ENCODE data around the gene DICER1.
"Not testable (repeated sequence)": the region's sequence is repeated elsewhere in the genome, so short reads cannot be mapped to it uniquely, and the experiment has no call there.

Gene DICER1

DNA sequence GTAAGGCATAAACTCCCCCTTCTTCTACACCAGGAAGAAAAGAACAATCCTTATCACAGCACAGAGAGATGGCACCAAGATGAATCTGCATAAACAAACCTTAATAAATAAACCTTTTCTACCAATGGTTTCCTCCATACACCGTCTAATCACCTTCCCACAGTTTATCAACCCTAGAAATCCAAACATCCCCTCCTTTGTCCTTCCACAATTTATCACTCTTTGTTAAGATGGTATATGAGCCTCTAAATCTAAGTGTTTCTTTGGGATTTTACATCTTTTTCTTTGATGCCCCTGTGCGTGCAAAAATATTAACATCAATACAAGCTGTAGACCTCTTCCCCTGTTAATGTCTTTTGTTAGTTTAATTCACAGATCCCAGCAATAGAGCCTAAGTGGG lies 12.5 kb downstream of the DICER1 start:
- Mint-ChIP-seq H3K27ac (no peak overlapping the region), H3K4me1 (peaks cover 84% of the 10 kb centered on the region), H3K36me3 (peaks cover 20% of the 10 kb centered on the region), H3K27me3 (no peaks in the 10 kb centered on the region), H3K4me3 (peak overlapping the region; percentile 8), H3K9me3 (peaks cover 7% of the 10 kb centered on the region)

DNA sequence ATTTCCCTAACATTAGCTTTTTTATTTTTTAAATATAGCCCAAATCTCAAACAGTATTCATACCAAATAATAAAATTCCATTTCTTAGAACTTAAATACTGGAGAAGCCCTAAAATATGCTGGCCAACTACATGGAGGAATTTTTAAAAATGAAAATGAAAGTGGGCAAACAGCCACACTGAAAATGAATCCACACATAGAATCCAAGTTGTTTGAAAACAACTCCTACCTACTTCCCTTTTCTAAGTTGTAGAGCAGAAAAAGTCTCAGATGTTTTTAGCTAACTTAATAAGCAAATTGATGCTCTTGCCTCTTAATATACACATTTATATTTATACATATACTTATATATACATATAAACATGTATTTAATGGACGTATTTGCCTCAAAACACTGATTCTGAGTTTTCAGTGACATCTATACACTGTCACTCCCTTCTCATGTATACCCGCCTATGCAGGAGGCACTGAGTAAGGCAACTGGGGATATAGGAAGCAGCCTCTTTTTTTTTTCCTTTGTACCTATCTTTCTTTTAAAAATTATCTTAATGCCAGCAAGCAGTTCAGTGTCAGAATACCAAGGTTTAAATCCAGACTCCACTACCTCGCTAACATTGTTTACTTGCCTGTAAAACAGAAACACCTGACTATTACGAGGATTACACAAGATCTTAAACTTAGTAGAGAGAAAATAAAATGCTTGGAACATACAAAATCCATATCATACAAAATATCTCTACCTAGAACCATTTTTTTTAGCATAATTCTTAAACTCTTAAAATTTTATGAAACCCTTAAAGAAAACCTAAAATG lies 13.3 kb downstream of the DICER1 start:
- Mint-ChIP-seq H3K36me3 (peaks cover 20% of the 10 kb centered on the region), H3K27ac (no peak overlapping the region), H3K4me1 (peaks cover 84% of the 10 kb centered on the region), H3K27me3 (no peaks in the 10 kb centered on the region), H3K4me3 (no peak overlapping the region), H3K9me3 (peaks cover 7% of the 10 kb centered on the region)

DNA sequence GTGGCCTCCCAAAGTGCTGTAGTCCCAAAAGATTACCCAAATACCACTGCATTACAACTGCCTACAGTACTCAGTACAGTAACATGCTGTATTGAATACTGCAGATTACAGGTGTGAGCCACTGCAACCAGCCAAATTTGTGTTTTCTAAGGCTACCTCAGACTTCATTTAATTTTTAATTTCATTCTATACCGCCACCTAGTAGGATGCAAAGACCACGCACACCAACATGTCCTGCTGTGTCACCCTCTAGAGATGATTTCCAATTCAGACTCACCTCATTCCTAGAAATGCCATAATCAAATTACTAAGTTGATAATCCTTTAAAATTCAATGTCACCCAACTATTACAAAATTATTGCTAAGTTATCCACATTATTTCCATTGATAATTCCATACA lies 15.1 kb downstream of the DICER1 start:
- Mint-ChIP-seq H3K4me1 (peaks cover 83% of the 10 kb centered on the region), H3K9me3 (peaks cover 7% of the 10 kb centered on the region), H3K27ac (no peak overlapping the region), H3K36me3 (peaks cover 16% of the 10 kb centered on the region), H3K27me3 (no peaks in the 10 kb centered on the region), H3K4me3 (no peak overlapping the region)

DNA sequence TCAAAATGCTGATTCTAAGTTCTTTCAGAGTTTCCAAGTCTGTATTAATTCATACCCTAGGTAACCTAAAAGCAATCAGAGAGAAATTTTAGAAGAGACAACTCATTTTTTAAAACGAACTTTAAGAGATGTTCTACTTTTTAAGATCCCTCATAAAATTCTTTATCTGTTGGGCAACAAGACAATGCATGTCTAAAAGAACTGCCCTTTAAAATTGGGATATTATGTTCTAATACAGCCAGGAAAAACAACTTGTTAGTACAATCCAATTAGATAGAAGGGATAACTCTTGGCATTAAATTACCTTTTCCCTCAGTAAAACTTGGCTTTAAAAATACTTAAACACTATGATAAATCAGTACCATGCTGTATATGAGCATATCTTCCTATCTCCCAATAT lies 15.6 kb downstream of the DICER1 start:
- Mint-ChIP-seq H3K27ac (no peak overlapping the region), H3K4me3 (no peak overlapping the region), H3K4me1 (peaks cover 84% of the 10 kb centered on the region), H3K27me3 (no peaks in the 10 kb centered on the region), H3K9me3 (peaks cover 7% of the 10 kb centered on the region), H3K36me3 (peaks cover 15% of the 10 kb centered on the region)

DNA sequence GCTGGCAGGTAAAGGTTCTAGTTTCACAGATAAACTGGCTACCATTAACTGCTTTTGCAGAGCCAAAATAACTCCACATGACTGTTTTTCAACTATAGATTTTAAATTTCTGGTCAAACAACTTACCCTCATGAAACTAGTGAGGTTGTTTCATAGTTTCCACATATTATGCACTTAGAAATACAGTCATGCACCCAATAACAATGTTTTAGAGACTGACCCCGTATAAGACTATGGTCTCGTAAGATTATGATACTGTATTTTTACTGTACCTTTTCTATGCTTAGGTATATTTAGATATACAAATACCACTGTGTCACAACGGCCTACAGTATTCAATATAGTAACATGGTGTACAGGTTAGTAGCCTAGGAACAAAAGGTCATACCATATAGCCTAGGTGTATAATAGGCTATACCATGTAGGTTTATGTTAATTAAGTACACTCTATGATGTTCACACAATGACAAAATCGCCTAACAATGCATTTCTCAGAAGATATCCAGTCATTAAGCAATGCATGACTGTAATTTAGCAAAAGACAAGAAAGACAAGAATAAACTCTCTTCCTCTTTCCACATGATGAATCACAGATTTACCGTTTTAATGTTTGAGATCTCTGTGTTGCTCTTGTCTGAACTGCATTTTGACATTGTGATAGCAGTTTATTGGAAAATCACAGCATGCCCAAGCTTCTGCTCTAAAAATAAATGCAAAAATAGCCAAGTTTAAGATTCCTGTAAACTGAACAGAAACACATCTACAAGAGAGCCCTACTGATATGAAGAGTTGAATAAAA lies 17.1 kb downstream of the DICER1 start:
- H3K27ac Mint-ChIP-seq, result peak overlapping the region; percentile 41

DNA sequence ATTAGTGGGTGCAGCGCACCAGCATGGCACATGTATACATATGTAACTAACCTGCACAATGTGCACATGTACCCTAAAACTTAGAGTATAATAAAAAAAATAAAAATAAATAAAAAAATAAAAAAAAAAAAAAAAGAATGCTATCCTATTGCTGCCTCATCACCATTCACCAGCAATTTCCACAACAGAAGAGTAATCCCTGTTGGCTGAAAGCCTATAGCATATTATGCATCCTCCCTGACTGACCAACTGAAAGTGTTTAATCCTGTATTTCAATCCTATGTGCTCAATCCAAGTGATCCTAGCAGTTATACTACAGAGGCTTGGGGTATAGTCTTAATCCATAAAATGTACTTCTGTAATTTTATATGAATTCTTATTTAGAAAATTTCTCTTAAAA lies 18.5 kb downstream of the DICER1 start:
- Mint-ChIP-seq H3K4me3 (no peak overlapping the region), H3K27me3 (no peaks in the 10 kb centered on the region), H3K9me3 (no peaks in the 10 kb centered on the region), H3K27ac (peak overlapping the region; percentile 53), H3K36me3 (peaks cover 4% of the 10 kb centered on the region), H3K4me1 (peaks cover 81% of the 10 kb centered on the region)

More for the DNA sequence above, 17.1 kb downstream of the DICER1 start:
- H3K4me1 Mint-ChIP-seq, result peaks cover 84% of the 10 kb centered on the region
- H3K4me3 Mint-ChIP-seq, result no peak overlapping the region
- peaks cover 6% of the 10 kb centered on the region for H3K36me3 Mint-ChIP-seq
- no peaks in the 10 kb centered on the region for H3K27me3 Mint-ChIP-seq
- H3K9me3 Mint-ChIP-seq, result peaks cover 6% of the 10 kb centered on the region

DNA sequence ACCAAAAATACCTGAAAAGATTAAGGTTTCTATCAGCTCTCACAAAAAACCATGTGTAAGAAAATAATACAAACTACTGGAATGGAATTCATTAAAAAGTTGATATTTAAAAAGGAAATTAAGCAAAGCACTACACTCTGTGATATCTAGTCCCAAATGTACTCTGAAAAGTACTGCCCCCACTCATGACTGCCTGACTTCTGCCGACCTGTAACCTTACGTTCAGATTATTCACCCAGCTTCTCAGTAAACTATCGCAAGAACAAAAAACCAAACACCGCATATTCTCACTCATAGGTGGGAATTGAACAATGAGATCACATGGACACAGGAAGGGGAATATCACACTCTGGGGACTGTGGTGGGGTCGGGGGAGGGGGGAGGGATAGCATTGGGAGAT lies 18.9 kb downstream of the DICER1 start:
- H3K27me3 Mint-ChIP-seq, H3K36me3 Mint-ChIP-seq, H3K4me3 Mint-ChIP-seq, H3K9me3 Mint-ChIP-seq: not testable (repeated sequence)
- peak overlapping the region; percentile 53 for H3K27ac Mint-ChIP-seq
- peaks cover 77% of the 10 kb centered on the region for H3K4me1 Mint-ChIP-seq

DNA sequence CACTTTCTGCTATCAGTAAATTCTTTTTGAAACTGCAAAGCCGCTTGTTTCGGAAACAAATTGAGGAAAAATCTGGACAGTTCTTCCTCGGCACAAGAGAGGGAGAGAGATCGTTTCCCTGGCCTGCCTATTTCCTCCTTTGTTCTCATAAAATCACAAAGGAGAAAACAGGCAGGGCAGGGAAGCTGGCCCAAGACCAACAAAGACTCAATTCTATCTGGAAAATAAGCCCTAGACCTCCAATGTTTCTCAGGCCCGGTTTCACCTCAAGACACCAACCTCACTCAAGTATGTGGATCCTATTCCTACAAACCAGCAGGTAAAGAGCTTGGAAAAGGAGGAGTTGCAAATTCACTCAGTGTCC lies 19.5 kb downstream of the DICER1 start:
- Mint-ChIP-seq H3K36me3 (peaks cover 10% of the 10 kb centered on the region), H3K4me1 (peaks cover 70% of the 10 kb centered on the region), H3K9me3 (no peaks in the 10 kb centered on the region), H3K4me3 (no peak overlapping the region), H3K27me3 (no peaks in the 10 kb centered on the region), H3K27ac (peak overlapping the region; percentile 25)

DNA sequence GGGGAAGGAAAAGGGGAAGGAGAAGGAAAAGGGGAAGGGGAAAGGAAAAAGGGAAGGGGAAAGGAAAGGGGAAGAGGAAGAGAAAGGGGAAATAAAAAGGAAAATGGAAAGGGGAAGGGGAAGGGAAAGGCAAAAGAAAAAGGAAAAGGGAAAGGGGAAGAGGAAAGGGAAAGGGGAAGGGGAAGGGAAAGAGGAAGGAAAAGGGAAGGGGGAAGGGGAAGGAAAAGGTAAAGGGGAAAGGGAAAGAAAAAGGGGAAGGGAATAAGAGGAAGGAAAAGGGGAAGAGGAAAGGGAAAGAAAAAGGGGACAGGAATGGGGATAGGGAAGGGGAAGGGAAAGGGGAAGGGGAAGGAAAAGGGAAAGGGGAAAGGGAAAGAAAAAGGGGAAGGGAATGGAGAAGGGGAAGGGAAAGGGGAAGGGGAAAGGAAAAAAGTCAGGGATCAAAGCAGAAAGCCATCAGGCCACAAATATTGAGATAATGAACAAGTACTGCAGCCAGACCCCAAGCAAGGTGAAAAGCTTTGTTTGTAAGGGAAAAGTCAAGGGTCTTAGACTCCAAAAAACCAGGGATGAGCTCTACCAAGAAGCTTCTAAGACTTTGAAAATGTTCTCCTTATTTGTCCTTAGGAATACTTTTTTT lies 20.0 kb downstream of the DICER1 start:
- no peaks in the 10 kb centered on the region for H3K27me3 Mint-ChIP-seq
- H3K4me3 Mint-ChIP-seq, result no peak overlapping the region
- peak overlapping the region; percentile 43 for H3K27ac Mint-ChIP-seq
- H3K4me1 Mint-ChIP-seq, result peaks cover 68% of the 10 kb centered on the region
- H3K36me3 Mint-ChIP-seq, result peaks cover 10% of the 10 kb centered on the region
- no peaks in the 10 kb centered on the region for H3K9me3 Mint-ChIP-seq

DNA sequence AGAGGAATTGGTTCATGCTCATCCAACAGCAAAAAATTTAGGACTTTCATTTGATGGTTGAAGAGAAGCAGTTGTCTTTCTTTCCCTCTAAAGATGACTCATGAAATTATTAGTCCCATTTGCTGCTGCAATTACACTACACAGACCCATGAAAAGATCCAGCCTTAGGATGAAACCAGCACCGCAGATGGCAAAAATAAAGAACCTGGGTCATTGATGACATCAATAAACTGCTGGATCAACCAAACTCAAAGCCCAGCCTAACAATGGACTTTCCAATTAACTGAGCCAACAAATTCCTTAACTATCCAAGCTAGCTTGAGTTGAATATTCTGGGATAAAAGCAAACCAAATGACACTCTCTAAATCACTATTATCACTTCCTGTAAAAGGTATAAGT lies 20.7 kb downstream of the DICER1 start:
- H3K4me3 Mint-ChIP-seq, result no peak overlapping the region
- no peaks in the 10 kb centered on the region for H3K9me3 Mint-ChIP-seq
- H3K4me1 Mint-ChIP-seq, result peaks cover 67% of the 10 kb centered on the region
- peak overlapping the region; percentile 43 for H3K27ac Mint-ChIP-seq
- H3K36me3 Mint-ChIP-seq, result peaks cover 11% of the 10 kb centered on the region
- H3K27me3 Mint-ChIP-seq, result no peaks in the 10 kb centered on the region

DNA sequence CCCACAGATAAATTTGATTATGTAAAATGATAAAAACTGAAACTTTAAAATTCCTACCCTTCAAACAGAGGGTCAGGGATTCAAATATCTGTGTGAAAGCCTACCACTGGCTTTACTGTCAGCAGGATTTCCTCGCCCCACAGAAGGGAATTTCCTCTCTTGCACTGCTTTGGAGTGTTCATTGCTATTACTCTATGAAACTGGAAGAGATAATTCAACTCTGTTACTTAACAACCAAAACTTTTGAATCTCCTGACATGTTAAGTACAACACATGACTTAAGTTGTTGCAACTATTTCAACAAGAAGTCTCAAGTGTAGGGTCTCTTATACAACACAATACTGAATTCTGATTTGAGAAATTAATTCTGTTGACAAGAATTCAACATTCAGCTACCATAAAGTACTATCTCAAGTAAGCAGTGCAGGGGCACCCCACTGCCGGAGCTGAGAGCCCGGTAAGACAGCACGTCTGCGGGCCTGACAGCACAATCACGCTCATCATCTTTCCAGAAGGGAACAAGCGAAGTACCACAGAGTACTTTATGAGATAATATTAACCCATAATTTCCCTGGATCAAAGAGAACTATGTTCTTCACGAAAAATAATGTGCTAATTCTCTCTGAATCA lies 22.9 kb downstream of the DICER1 start:
- Mint-ChIP-seq H3K9me3 (no peaks in the 10 kb centered on the region), H3K4me1 (peaks cover 54% of the 10 kb centered on the region), H3K36me3 (peaks cover 17% of the 10 kb centered on the region), H3K27me3 (no peaks in the 10 kb centered on the region), H3K4me3 (no peak overlapping the region), H3K27ac (peak overlapping the region; percentile 32)

DNA sequence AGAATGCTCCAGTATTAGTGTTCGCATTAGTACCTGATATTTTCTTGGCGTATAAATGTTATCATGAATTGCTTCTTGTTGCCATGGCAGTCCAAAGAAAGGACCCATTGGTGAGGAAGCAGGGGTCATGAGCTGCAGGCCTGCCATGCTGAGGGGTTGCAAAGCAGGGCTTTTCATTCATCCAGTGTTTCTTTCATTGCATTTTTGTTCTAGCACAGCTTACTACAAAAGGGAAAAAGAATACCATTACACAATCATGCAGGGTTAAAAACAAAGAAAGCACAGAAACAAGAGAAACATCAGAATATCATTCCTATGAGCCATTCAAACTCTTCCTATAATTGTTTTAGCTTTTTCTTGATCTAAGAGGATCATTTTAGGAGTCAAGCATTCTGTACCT lies 24.0 kb downstream of the DICER1 start:
- no peak overlapping the region for H3K4me3 Mint-ChIP-seq
- H3K27ac Mint-ChIP-seq, result no peak overlapping the region
- peaks cover 54% of the 10 kb centered on the region for H3K4me1 Mint-ChIP-seq
- no peaks in the 10 kb centered on the region for H3K27me3 Mint-ChIP-seq
- peaks cover 20% of the 10 kb centered on the region for H3K36me3 Mint-ChIP-seq
- no peaks in the 10 kb centered on the region for H3K9me3 Mint-ChIP-seq

DNA sequence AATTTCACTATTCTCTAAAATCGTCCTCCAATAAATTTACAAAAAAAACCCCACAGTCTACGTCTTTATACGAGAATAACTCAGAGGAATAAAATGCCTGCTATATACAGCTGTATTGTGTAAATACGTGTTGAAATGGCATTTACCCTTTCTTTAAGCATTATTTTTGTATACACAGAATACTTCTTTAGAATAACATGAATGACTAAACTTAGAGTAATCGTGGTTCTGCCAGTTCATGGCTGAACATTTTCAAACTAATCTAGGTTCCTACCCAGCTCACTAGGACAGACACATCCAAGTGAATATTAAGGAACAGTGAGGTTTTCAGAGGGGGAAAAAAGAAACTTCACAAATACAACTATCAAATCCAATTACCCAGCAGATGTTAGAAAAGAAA lies 24.6 kb downstream of the DICER1 start:
- Mint-ChIP-seq H3K4me3 (no peak overlapping the region), H3K36me3 (peaks cover 20% of the 10 kb centered on the region), H3K27ac (no peak overlapping the region), H3K9me3 (no peaks in the 10 kb centered on the region), H3K27me3 (no peaks in the 10 kb centered on the region), H3K4me1 (peaks cover 54% of the 10 kb centered on the region)

DNA sequence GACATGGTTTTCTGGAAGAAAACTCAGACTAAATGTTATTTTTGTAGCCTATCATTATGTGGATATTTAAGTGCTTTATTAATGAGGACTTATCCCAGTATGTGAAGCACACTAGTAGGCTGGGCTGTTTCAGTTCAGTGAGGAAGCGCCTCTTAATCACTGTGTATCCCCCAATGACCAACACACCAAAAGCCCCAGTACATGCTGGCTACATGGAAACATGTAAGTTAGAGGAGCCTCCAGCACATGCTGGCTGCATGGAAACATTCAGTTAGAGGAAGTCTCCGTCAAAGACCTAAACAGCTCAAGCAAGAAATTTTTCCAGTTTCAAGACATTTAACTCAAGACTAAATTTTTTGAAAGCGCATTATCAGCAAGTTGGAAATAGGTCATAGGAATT lies 26.8 kb downstream of the DICER1 start:
- Mint-ChIP-seq H3K36me3 (peaks cover 23% of the 10 kb centered on the region), H3K27ac (no peak overlapping the region), H3K4me1 (peaks cover 50% of the 10 kb centered on the region), H3K9me3 (no peaks in the 10 kb centered on the region), H3K4me3 (no peak overlapping the region), H3K27me3 (no peaks in the 10 kb centered on the region)

DNA sequence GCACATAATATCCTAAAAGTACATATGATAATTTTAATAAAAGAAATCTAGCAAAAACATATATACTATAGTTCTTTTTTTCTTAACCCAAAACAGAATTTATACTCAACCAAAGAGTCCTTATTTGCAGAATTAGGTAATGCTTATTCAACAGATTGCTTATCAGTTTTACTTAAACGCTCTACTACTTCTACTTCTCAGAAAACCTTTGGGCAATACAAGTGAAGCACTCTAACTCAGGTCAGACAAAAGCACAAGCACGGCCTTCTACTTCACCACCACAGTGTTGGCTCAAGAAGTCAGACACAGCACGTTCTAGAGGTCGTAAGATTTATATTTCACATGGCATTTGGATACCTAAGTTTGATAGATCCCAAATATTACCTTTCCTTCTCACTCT lies 29.2 kb downstream of the DICER1 start:
- no peak overlapping the region for H3K4me3 Mint-ChIP-seq
- H3K36me3 Mint-ChIP-seq, result peaks cover 25% of the 10 kb centered on the region
- no peaks in the 10 kb centered on the region for H3K27me3 Mint-ChIP-seq
- H3K27ac Mint-ChIP-seq, result no peak overlapping the region
- no peaks in the 10 kb centered on the region for H3K9me3 Mint-ChIP-seq
- peaks cover 38% of the 10 kb centered on the region for H3K4me1 Mint-ChIP-seq
